Measurements from ENCODE around the gene NFU1.

DNA sequence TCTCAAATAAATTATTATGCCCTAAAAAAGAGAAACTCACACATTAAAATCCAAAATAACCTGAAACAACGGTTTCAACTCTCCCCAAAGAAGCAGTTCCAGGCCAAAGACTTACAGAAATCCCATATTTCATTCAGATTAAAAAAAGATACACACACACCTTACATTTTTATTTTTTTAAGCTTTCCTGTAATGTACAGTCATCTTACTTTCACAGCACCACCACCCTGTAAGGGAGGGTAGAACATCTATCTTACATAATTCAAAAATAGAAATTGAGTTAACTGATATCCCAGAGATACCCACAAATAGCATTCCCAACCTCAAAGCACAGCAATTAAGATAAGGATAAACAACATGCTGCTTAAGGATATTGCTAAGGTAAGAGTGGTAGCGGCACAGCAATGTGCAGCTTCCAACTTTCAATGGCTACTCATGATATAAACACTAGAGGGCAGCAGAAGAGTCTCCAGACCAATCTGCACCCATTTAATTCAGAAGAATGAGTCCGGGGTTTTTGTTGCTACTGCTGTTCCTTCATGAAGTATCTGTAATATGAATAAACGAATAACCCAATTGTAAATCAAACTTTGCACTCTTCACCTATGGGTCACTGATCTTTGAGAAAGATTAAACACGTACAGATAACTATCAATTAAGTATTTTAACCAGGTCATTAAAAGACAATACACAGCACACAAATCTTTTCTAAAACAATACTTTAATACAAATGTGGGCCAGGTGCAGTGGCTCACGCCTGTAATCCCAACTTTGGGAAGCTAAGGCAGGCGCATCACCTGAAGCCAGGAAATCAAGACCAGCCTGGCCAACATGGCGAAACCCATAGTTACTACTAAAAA is 61.5 kb downstream of the NFU1 start:
- no peak for TF ChIP-seq POLR2A (IDR thresholded peaks at IDR 0.05)
- TF ChIP-seq, protein P1, sequence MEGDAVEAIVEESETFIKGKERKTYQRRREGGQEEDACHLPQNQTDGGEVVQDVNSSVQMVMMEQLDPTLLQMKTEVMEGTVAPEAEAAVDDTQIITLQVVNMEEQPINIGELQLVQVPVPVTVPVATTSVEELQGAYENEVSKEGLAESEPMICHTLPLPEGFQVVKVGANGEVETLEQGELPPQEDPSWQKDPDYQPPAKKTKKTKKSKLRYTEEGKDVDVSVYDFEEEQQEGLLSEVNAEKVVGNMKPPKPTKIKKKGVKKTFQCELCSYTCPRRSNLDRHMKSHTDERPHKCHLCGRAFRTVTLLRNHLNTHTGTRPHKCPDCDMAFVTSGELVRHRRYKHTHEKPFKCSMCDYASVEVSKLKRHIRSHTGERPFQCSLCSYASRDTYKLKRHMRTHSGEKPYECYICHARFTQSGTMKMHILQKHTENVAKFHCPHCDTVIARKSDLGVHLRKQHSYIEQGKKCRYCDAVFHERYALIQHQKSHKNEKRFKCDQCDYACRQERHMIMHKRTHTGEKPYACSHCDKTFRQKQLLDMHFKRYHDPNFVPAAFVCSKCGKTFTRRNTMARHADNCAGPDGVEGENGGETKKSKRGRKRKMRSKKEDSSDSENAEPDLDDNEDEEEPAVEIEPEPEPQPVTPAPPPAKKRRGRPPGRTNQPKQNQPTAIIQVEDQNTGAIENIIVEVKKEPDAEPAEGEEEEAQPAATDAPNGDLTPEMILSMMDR (IDR thresholded peaks at IDR 0.05): peak; percentile 54 to 71 (median 60)
